Spleen (tissue), 11 donors: Measurements from ENCODE around the gene THSD4. TPM values are rescaled to one million over a fixed set of nuclear protein-coding genes. Genes with fewer than 3 reads are reported as not detected.

Experiments used
- DNase-seq: peaks from one replicate; pipeline ENCODE4 v3.0.0-alpha.2; 2020
- H3K27ac ChIP-seq, 8 donors: fragments of 200-600 bp; sonication (generic) in 7 of 8; 1 replicate in 4 of 8; 2 replicates in 4 of 8; pipeline versions ENCODE4 v1.5.0 to v1.8.0; 2016 to 2021; ENCODE audit warnings: inconsistent platforms in 4 of 8, mild to moderate bottlenecking in 4 of 8, moderate library complexity in 1 of 8
- H3K27me3 ChIP-seq, 7 donors: fragments of 200-600 bp; sonication (generic) in 6 of 7; replicated peaks in 1 of 7; 1 replicate in 4 of 7; 2 replicates in 3 of 7; pipeline versions ENCODE4 v1.5.0 to v1.8.0; 2016 to 2021; ENCODE audit warnings: inconsistent platforms in 3 of 7, mild to moderate bottlenecking in 1 of 7
- H3K36me3 ChIP-seq, 6 donors: fragments of 200-600 bp; sonication (generic) in 5 of 6; 1 replicate in 4 of 6; 2 replicates in 2 of 6; pipeline versions ENCODE4 v1.5.0 to v1.8.0; 2016 to 2021; ENCODE audit warnings: inconsistent platforms in 2 of 6
- H3K4me1 ChIP-seq, 6 donors: fragments of 200-600 bp; sonication (generic) in 5 of 6; 1 replicate in 3 of 6; 2 replicates in 3 of 6; pipeline versions ENCODE4 v1.5.0 to v1.8.0; 2016 to 2021; ENCODE audit warnings: inconsistent platforms in 3 of 6
- H3K4me3 ChIP-seq, 8 donors: fragments of 200-600 bp; sonication (generic) in 7 of 8; 1 replicate in 4 of 8; 2 replicates in 4 of 8; pipeline versions ENCODE4 v1.5.0 to v1.8.0; 2016 to 2021; ENCODE audit warnings: inconsistent platforms in 4 of 8, mild to moderate bottlenecking in 4 of 8, moderate library complexity in 2 of 8
- H3K9me3 ChIP-seq, 8 donors: fragments of 200-600 bp; sonication (generic) in 7 of 8; 1 replicate in 4 of 8; 2 replicates in 4 of 8; pipeline versions ENCODE4 v1.5.0 to v1.8.0; 2016 to 2021; ENCODE audit warnings: inconsistent platforms in 4 of 8
- POLR2A ChIP-seq, 3 donors: fragments of 450-650 bp; IDR thresholded peaks; one replicate each; pipeline ENCODE4 v1.5.1; 2017; ENCODE audit warnings: antibody characterized with exemption in 3 of 3, mild to moderate bottlenecking in 1 of 3
- POLR2AphosphoS5 ChIP-seq, 3 donors: sonication (generic); formaldehyde crosslinking; IDR thresholded peaks; one replicate each; pipeline ENCODE4 v1.5.1; 2017; ENCODE audit warnings: antibody characterized with exemption in 3 of 3
- WGBS, 5 donors: extraction: QIAGEN DNeasy Blood & Tissue Kit in 3 of 5; methylation state at CpG; one replicate each; pipeline versions ENCODE4 v1.1.5 to v1.1.7; 2013 to 2018; 5-methylcytosine and 5-hydroxymethylcytosine counted together
- intact Hi-C: fragments of 100-400 bp; cut with DNase I; formaldehyde crosslinking; loops from one replicate; pipeline ENCODE4 v1.15.0; 2023; ENCODE audit warnings: low total_unique reads
- polyA plus RNA-seq, 3 donors: library from polyadenylated mRNA; stranded (reverse); fragments of 200-250 nt; gene quantifications; one replicate each; pipeline ENCODE4 v1.2.1, GENCODE V29; 2013
- total RNA-seq, 7 donors: library from RNA; depleted of rRNA in 3 of 7; stranded (reverse); fragments of >200 nt in 3 of 7; fragmentation: NEBNext Ultra II Directional in 4 of 7; extraction: Animal tissue kit (Norgen Biotek cat#: 25700) in 4 of 7; gene quantifications; one replicate each; pipeline versions ENCODE4 v1.1.0 to v1.2.1, GENCODE V29; 2016 to 2021
- TF ChIP-seq, protein P1 (sequence below), 11 experiments: fragments of 200-600 bp in 7 of 11; fragments of 450-650 bp in 4 of 11; sonication (generic) in 4 of 11; IDR thresholded peaks in 8 of 11; conservative IDR thresholded peaks in 3 of 11; 1 replicate in 7 of 11; 2 replicates in 4 of 11; pipeline versions ENCODE4 v1.4.0 to v1.8.0; 2016 to 2021; ENCODE audit warnings: antibody characterized with exemption in 11 of 11, inconsistent platforms in 4 of 11, mild to moderate bottlenecking in 1 of 11
- donor health status: healthy with polysubstance abuse.
- donor health status: DM: no; HTN: no; CAD: no; lungs with moderate emphysema.
- donor health status: DM: no; HTN: no; CAD: no.
- donor health status: Bipolar disorder and iron deficiency.
- donor health status: healthy.
- donor health status: DM: no; HTN: no; CAD: no.
- donor health status: DM: yes; HTN: yes; CAD: no.

THSD4 gene
- total and polyA plus RNA-seq, 10 donors, result 0.29 to 11.3 (median 3.4) TPM

DNA sequence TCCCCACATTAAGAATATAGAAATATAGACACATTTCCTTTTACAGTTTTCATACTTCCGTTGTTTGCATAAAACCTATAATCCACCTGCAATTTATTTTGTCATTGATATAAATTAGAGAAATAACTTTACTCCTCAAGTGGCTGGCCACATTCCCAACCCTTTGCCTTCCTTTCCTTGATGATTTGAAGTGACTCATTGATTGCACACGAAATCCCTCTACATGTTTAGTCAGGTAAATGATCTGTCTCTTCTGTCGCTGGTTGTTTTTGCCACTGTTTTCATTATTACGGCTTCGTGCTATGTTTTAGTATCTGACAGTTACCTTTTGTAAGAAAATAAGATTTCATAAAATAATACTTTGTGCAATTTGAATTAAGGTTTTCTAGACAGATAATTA lies 422.9 kb downstream of the THSD4 start:
- no peak overlapping the region for H3K4me3 ChIP-seq
- peaks cover 0 to 6% (median 0%) of the 10 kb centered on the region in 7 donors for H3K27me3 ChIP-seq
- H3K4me1 ChIP-seq, result no peaks in the 10 kb centered on the region
- peaks cover 0 to 10% (median 2%) of the 10 kb centered on the region in 8 donors for H3K9me3 ChIP-seq
- DNase-seq, result no peak
- intact Hi-C loops, result no loop called here
- H3K27ac ChIP-seq, result no peak overlapping the region
- WGBS, 5 donors, result 89 to 94% (median 90%) methylated on average over 5 of the region's 5 CpGs
- TF ChIP-seq, protein P1, sequence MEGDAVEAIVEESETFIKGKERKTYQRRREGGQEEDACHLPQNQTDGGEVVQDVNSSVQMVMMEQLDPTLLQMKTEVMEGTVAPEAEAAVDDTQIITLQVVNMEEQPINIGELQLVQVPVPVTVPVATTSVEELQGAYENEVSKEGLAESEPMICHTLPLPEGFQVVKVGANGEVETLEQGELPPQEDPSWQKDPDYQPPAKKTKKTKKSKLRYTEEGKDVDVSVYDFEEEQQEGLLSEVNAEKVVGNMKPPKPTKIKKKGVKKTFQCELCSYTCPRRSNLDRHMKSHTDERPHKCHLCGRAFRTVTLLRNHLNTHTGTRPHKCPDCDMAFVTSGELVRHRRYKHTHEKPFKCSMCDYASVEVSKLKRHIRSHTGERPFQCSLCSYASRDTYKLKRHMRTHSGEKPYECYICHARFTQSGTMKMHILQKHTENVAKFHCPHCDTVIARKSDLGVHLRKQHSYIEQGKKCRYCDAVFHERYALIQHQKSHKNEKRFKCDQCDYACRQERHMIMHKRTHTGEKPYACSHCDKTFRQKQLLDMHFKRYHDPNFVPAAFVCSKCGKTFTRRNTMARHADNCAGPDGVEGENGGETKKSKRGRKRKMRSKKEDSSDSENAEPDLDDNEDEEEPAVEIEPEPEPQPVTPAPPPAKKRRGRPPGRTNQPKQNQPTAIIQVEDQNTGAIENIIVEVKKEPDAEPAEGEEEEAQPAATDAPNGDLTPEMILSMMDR (IDR thresholded peaks at IDR 0.05 in 8 of 11, conservative IDR thresholded peaks at IDR 0.05 in 3 of 11), result no peak
- TF ChIP-seq POLR2A (IDR thresholded peaks at IDR 0.05), result no peak
- TF ChIP-seq POLR2AphosphoS5 (IDR thresholded peaks at IDR 0.05), result no peak
- no peaks in the 10 kb centered on the region for H3K36me3 ChIP-seq

DNA sequence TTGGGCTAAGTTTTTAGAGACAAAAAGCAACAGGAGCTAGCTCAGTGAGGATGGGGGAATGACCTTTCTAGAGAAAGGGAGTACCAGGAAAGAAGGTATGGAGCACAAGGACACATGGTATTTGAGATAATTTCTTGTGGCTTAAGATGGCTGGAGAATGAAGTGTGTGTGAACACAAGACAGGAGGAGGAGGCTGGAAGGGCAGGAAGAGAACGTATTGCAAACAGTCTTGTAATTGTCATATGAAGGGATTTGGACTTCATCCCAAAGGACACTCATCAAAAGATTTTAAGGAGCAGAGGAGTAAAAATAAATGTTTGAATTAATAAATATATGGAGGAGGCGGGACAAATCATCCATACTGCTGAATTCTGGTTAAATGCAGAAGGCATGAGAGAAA lies 426.5 kb downstream of the THSD4 start:
- H3K9me3 ChIP-seq, result no peaks in the 10 kb centered on the region
- 63 to 86% (median 78%) methylated on average over 2 of the region's 2 CpGs for WGBS, 5 donors
- no peaks in the 10 kb centered on the region for H3K36me3 ChIP-seq
- no peak for TF ChIP-seq POLR2AphosphoS5 (IDR thresholded peaks at IDR 0.05)
- TF ChIP-seq, protein P1 (IDR thresholded peaks at IDR 0.05 in 8 of 11, conservative IDR thresholded peaks at IDR 0.05 in 3 of 11), result no peak
- TF ChIP-seq POLR2A (IDR thresholded peaks at IDR 0.05), result no peak
- no peak overlapping the region for H3K27ac ChIP-seq
- H3K4me1 ChIP-seq, result no peaks in the 10 kb centered on the region
- H3K4me3 ChIP-seq, result no peak overlapping the region
- DNase-seq, result no peak
- intact Hi-C loops, result no loop called here
- H3K27me3 ChIP-seq, result peaks cover 0 to 6% (median 0%) of the 10 kb centered on the region in 7 donors

DNA sequence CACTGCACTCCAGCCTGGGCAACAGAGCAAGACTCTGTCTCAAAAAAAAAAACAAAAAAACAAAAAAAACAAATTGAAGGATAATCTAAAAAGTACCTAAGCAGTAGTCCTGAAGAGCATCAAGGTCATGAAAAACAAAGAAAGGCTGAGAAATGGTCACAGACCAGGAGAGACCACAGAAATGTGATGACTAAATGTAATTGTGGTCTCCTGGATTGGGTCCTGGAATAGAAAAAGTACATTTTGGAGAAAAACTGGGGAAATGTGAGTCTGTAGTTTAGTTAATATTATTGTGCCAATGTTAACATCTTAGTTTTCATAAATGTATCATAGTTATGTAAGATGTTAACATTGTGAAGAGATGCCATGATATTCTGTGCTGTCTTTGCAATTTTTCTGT lies 427.6 kb downstream of the THSD4 start:
- Histone ChIP-seq H3K4me1 (no peaks in the 10 kb centered on the region), H3K9me3 (no peaks in the 10 kb centered on the region), H3K36me3 (no peaks in the 10 kb centered on the region), H3K27ac (no peak overlapping the region), H3K27me3 (peaks cover 0 to 6% (median 0%) of the 10 kb centered on the region in 7 donors), H3K4me3 (no peak overlapping the region)
- DNase-seq, result no peak
- TF ChIP-seq POLR2A (IDR thresholded peaks at IDR 0.05) (no peak), POLR2AphosphoS5 (IDR thresholded peaks at IDR 0.05) (no peak)
- TF ChIP-seq, protein P1 (IDR thresholded peaks at IDR 0.05 in 8 of 11, conservative IDR thresholded peaks at IDR 0.05 in 3 of 11), result no peak
- intact Hi-C loops, result no loop called here

DNA sequence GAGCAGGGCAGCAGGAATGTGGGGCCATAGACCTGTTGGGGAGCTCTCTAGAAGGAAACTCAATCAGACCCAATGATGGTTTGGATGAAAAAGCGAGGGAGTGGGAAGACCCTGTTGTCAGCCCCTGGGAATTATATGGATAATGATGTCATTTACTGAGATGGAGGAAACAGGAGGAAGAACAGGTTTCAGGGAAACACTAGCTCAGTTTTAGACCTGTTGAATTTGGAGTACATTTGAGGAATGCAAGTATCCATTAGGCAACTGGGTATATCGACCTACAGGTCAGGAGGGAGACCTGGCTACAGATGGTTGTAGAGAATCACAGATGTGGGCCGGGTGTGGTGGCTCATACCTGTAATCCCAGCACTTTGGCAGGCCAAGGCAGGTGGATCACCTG lies 428.1 kb downstream of the THSD4 start:
- Histone ChIP-seq H3K36me3 (no peaks in the 10 kb centered on the region), H3K27ac (no peak overlapping the region), H3K27me3 (peaks cover 0 to 6% (median 0%) of the 10 kb centered on the region in 7 donors), H3K9me3 (no peaks in the 10 kb centered on the region), H3K4me3 (no peak overlapping the region), H3K4me1 (no peaks in the 10 kb centered on the region)
- intact Hi-C loops, result no loop called here
- 71 to 82% (median 77%) methylated on average over 3 of the region's 3 CpGs for WGBS, 5 donors
- TF ChIP-seq, protein P1 (IDR thresholded peaks at IDR 0.05 in 8 of 11, conservative IDR thresholded peaks at IDR 0.05 in 3 of 11), result no peak
- no peak for TF ChIP-seq POLR2A (IDR thresholded peaks at IDR 0.05)
- no peak for TF ChIP-seq POLR2AphosphoS5 (IDR thresholded peaks at IDR 0.05)
- DNase-seq, result no peak
